Activated naive CD8-positive, alpha-beta T cell treated with anti-CD3 and anti-CD28 coated beads for 36 hours (primary cell): ENCODE results near the gene ZNF616. TPM values are rescaled to one million over a fixed set of nuclear protein-coding genes. Genes with fewer than 3 reads are reported as not detected.

ENCODE experiments used
- DNase-seq: peaks from one replicate; pipeline ENCODE4 v3.0.0; 2021
- H3K27ac Mint-ChIP-seq: one replicate; pipeline ENCODE4 v1.8.0; 2022; ENCODE audit warnings: mild to moderate bottlenecking, moderate library complexity, mixed read lengths
- H3K27me3 Mint-ChIP-seq: one replicate; pipeline ENCODE4 v1.8.0; 2022; ENCODE audit warnings: mild to moderate bottlenecking, mixed read lengths
- H3K36me3 Mint-ChIP-seq: one replicate; pipeline ENCODE4 v1.8.0; 2021; ENCODE audit warnings: mild to moderate bottlenecking, mixed read lengths
- H3K4me1 Mint-ChIP-seq: one replicate; pipeline ENCODE4 v1.8.0; 2021; ENCODE audit warnings: mixed read lengths
- H3K4me3 Mint-ChIP-seq: one replicate; pipeline ENCODE4 v1.8.0; 2022; ENCODE audit warnings: mild to moderate bottlenecking, moderate library complexity, mixed read lengths
- H3K9me3 Mint-ChIP-seq: one replicate; pipeline ENCODE4 v1.8.0; 2022; ENCODE audit warnings: mixed read lengths
- total RNA-seq, 2 experiments: library from RNA; stranded (reverse); gene quantifications; one replicate each; pipeline ENCODE4 v1.2.3, GENCODE V29; 2021

The ZNF616 gene
- 1 to 10 TPM; 9.0 to 9.5 TPM for total RNA-seq

DNA sequence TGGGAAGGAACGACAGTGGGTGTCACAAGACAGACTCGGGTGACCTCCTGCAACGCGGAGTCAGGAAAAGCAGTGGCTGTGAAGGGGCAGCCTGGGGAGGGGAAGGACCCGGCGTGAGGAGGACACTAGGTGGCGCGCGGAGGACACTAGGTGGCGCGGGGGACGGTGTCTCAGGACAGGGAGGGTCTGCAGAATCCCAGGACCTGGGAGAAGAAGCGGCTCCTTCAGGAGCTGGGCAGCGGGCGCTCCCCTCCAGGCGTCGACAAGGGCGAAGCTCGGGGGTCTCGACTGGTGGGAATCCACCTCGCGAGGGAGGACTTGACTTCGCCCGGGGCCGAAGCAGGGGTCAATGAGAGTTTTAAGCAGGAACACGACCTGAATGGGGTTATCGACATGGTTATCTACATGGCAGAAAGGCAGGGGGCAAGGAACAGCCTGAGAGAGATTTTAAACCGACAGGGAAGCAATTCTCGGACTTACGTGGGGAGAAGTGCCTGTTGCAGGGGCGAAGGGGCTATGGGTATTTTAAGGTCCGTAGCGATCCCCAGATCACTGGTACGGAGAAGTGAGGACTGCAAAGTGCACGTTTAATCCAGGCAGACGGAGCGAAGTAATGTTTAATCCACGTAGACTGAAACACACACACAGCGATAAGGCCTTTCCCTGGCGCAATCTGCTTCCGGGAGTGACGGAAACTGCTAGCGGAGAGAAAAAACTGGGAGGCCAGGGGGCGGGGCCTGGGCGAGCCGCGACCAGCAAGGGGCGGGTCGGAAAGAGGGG is at the start of gene ZNF616:
TSS of gene ZNF616 (minus strand) at position 687 of the 780 bp plus-strand sequence. CDS start 9,426 bp downstream, outside the sequence.
- Mint-ChIP-seq H3K27me3 (no peaks in the 10 kb centered on the region), H3K9me3 (peaks cover 22% of the 10 kb centered on the region), H3K4me3 (peak within 1 kb of the TSS; percentile 95), H3K36me3 (peaks cover 53% of the 10 kb centered on the region), H3K27ac (peak within 1 kb of the TSS; percentile 90), H3K4me1 (peaks cover 29% of the 10 kb centered on the region)
- peak; percentile 97 for DNase-seq

DNA sequence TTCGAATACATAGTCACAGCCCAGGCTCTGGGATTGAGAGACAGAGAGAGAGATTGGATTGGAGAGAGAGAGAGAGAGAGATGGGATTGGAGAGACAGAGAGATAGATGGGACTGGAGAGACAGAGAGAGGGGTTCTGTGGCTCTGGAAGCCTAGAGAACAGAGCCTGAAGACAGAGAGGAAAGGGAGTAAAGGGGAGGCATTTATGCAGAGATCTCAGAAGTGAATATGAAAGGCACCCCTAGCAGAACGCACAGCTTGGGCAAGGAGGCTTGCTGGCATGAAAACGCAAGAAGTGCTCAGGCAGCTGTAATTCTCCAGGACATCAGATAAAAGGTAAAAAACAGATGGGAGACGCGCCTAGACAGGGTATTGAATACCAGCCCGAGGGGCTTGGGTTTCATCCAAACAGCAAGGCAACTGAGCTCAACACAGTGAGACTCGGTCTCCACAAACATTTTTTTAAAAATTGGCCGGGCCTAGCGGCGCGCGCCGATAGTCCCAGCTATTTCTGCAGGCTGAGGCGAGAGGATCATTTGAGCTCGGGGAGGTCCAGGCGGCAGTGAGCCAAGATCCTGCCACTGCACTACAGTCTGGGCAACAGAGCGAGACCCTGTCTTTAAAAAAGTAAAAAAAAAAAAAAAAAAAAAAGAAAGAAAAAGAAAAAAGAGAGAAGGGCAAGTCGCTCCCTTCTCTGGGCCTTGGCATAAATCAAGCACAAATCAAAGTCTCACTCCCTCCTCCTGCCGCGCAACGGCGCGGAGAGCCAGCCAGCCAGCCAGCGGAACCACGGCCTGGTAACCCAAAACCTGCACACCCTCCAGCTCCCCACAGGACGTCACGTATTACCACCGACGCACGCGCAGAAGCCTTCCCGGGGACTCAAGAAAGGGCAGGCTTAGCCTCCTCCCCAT is 49.3 kb upstream of the ZNF616 start:
- H3K27ac Mint-ChIP-seq, result peak overlapping the region; percentile 99
- no peaks in the 10 kb centered on the region for H3K27me3 Mint-ChIP-seq
- peaks cover 28% of the 10 kb centered on the region for H3K4me1 Mint-ChIP-seq
- no peaks in the 10 kb centered on the region for H3K9me3 Mint-ChIP-seq
- H3K36me3 Mint-ChIP-seq, result peaks cover 26% of the 10 kb centered on the region
- peak overlapping the region; percentile 97 for H3K4me3 Mint-ChIP-seq
- DNase-seq, result peak; percentile 96

- H3K9me3 Mint-ChIP-seq, result no peaks in the 10 kb centered on the region
- DNase-seq, result no peak
- H3K27me3 Mint-ChIP-seq, result no peaks in the 10 kb centered on the region
- peaks cover 18% of the 10 kb centered on the region for H3K36me3 Mint-ChIP-seq
- no peak overlapping the region for H3K4me3 Mint-ChIP-seq
- peaks cover 19% of the 10 kb centered on the region for H3K4me1 Mint-ChIP-seq
- no peak overlapping the region for H3K27ac Mint-ChIP-seq
Measured at GRCh38 chr19:52187407-52187806, 47.7 kb upstream of the ZNF616 start.

GRCh38 chr19:52176574-52176973 is 36.8 kb upstream of the ZNF616 start:
- Mint-ChIP-seq H3K4me1 (peaks cover 9% of the 10 kb centered on the region), H3K9me3 (peaks cover 6% of the 10 kb centered on the region), H3K36me3 (peaks cover 1% of the 10 kb centered on the region), H3K27me3 (no peaks in the 10 kb centered on the region), H3K27ac (no peak overlapping the region), H3K4me3 (no peak overlapping the region)
- no peak for DNase-seq

DNA sequence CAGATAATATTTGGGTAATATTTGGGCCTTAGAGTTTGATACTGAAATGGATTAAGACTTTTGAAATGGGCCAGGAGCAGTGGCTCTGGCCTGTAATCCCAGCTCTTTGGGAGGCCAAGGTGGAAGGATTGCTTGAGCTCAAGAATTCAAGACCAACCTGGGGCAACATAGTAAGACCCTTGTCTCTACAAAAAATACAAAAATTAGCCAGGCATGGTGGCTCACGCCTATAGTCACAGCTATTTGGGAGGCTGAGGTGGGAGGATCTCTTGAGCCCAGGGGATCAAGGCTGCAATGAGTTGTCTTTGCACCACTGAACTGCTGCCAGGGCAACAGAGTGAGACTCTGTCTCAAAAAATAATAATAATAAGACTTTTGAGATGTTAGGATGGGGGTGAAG is 32.6 kb upstream of the ZNF616 start:
- Mint-ChIP-seq H3K36me3 (peaks cover 29% of the 10 kb centered on the region), H3K9me3 (peaks cover 7% of the 10 kb centered on the region), H3K4me1 (peaks cover 20% of the 10 kb centered on the region), H3K27ac (peak overlapping the region; percentile 51), H3K27me3 (no peaks in the 10 kb centered on the region), H3K4me3 (peak overlapping the region; percentile 87)
- no peak for DNase-seq

DNA sequence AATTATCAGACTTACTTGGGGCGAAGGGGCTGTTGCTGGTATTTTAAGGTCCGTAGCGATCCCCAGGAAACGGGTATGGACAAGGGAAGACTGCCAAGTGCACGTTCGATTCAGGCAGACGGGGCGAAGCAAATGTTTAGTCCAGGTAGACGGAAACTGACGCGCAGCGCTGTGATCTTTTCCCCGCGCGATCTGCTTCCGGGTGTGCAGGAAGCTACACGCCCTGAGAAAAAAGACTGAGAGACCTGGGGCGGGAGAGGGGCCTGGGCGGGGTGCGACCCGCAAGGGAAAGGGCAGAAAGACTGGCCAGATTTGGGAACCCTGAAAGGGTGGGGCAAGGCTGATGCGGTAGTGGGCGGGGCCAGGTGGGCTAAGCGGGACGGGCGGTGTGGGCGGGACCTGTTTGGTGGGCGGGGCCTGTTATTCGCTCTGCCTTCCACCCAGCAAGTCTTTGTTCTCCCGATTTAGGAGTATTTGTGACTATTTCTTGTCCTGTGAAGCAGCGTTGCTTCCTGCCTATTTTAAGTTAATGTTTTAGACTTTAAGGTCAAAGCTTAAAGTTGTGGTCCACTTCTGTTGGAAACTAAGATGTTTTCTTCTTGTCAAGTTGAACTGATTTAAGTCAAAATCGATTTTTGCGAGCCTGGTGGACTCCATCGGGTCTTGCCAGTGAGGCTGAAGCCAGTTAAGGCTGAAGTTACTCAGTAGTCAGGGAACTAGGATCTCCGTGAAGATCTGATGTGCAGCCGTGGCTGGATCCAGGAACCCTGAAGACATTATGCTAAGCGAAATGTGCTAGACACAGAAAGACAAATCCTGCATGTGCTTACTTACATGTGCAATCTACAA is 31.8 kb upstream of the ZNF616 start, which contains the start of gene ZNF836:
TSS of gene ZNF836 (minus strand) at position 301 of the 849 bp plus-strand sequence. CDS start 3,549 bp downstream, outside the sequence.
- peaks cover 20% of the 10 kb centered on the region for H3K4me1 Mint-ChIP-seq
- H3K27me3 Mint-ChIP-seq, result no peaks in the 10 kb centered on the region
- peak within 1 kb of the TSS; percentile 87 for H3K4me3 Mint-ChIP-seq
- peaks cover 7% of the 10 kb centered on the region for H3K9me3 Mint-ChIP-seq
- H3K36me3 Mint-ChIP-seq, result peaks cover 35% of the 10 kb centered on the region
- peak within 1 kb of the TSS; percentile 89 for H3K27ac Mint-ChIP-seq
- DNase-seq, result peak; percentile 87

- peaks cover 20% of the 10 kb centered on the region for H3K4me1 Mint-ChIP-seq
- peak; percentile 10 for DNase-seq
Measured at GRCh38 chr19:52170863-52171320, 31.2 kb upstream of the ZNF616 start.

DNA sequence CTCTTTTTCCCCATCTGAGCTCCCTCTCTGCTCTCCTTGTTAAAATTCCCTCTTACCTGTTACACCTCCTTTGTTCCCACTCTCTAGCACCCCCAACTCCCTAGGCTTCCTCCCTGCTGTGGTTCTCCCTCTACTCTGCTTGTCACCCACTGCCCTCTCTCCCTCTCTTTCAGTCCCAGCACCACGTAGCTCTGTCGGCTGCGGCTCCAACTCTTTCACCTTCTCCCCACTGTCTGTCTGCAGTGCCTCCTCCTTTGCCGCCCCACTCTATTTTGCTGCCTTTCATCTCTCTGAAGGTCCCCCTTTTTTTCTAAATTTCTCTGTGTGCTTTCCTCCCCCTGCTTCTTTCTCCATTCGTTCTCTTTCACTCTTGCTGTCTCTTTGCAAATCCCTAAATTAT is 30.6 kb upstream of the ZNF616 start:
- H3K36me3 Mint-ChIP-seq, result peaks cover 39% of the 10 kb centered on the region

More at GRCh38 chr19:52170863-52171320, 31.2 kb upstream of the ZNF616 start:
- H3K36me3 Mint-ChIP-seq, result peaks cover 35% of the 10 kb centered on the region
- peaks cover 7% of the 10 kb centered on the region for H3K9me3 Mint-ChIP-seq
- H3K4me3 Mint-ChIP-seq, result peak overlapping the region; percentile 87
- H3K27me3 Mint-ChIP-seq, result no peaks in the 10 kb centered on the region
- peak overlapping the region; percentile 89 for H3K27ac Mint-ChIP-seq

GRCh38 chr19:52155596-52156359 is 16.0 kb upstream of the ZNF616 start:
- H3K27me3 Mint-ChIP-seq, result no peaks in the 10 kb centered on the region
- H3K9me3 Mint-ChIP-seq, result peaks cover 62% of the 10 kb centered on the region
- no peak overlapping the region for H3K4me3 Mint-ChIP-seq
- no peaks in the 10 kb centered on the region for H3K4me1 Mint-ChIP-seq
- H3K36me3 Mint-ChIP-seq, result peaks cover 88% of the 10 kb centered on the region
- no peak overlapping the region for H3K27ac Mint-ChIP-seq
- DNase-seq, result no peak

More for the DNA sequence above, 30.6 kb upstream of the ZNF616 start:
- peak; percentile 2 for DNase-seq
- Mint-ChIP-seq H3K4me1 (peaks cover 20% of the 10 kb centered on the region), H3K4me3 (peak overlapping the region; percentile 87), H3K27me3 (no peaks in the 10 kb centered on the region), H3K27ac (peak overlapping the region; percentile 89), H3K9me3 (peaks cover 7% of the 10 kb centered on the region)

GRCh38 chr19:52148256-52148655 is 8.5 kb upstream of the ZNF616 start:
- Mint-ChIP-seq H3K36me3 (peaks cover 41% of the 10 kb centered on the region), H3K4me3 (no peak overlapping the region), H3K27me3 (no peaks in the 10 kb centered on the region), H3K27ac (no peak overlapping the region), H3K9me3 (peaks cover 33% of the 10 kb centered on the region), H3K4me1 (no peaks in the 10 kb centered on the region)
- no peak for DNase-seq

- H3K9me3 Mint-ChIP-seq, result peaks cover 20% of the 10 kb centered on the region
- no peak overlapping the region for H3K4me3 Mint-ChIP-seq
- peaks cover 22% of the 10 kb centered on the region for H3K4me1 Mint-ChIP-seq
- no peak overlapping the region for H3K27ac Mint-ChIP-seq
- H3K36me3 Mint-ChIP-seq, result peaks cover 41% of the 10 kb centered on the region
- DNase-seq, result no peak
- H3K27me3 Mint-ChIP-seq, result no peaks in the 10 kb centered on the region
Measured at GRCh38 chr19:52142001-52142595, 2.4 kb upstream of the ZNF616 start.

DNA sequence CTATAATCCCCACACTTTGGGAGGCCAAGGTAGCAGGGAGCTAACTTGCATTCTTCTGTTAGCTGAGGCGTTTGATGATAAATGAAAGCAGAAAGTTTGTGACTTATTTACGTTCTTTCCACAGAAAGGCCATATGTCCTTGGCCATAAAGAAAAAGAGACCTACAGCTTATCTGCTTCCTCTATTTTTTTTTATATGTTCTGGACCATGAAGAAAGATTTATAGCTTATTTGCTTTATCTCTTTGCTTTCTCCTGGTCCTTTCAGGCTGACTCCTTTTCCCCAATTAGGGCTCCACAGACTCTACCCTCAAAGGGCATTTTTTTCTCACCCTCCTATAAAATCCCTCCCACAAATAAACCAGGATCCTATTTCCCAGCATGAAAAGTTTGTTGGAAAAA is 1.5 kb upstream of the ZNF616 start:
- H3K4me3 Mint-ChIP-seq, result no peak overlapping the region
- H3K27ac Mint-ChIP-seq, result no peak overlapping the region
- peaks cover 40% of the 10 kb centered on the region for H3K36me3 Mint-ChIP-seq
- H3K9me3 Mint-ChIP-seq, result peaks cover 20% of the 10 kb centered on the region
- peaks cover 24% of the 10 kb centered on the region for H3K4me1 Mint-ChIP-seq
- no peaks in the 10 kb centered on the region for H3K27me3 Mint-ChIP-seq
- DNase-seq, result no peak

GRCh38 chr19:52140032-52140710 is 433 bp upstream of the ZNF616 start:
- peak overlapping the region; percentile 95 for H3K4me3 Mint-ChIP-seq
- no peaks in the 10 kb centered on the region for H3K27me3 Mint-ChIP-seq
- H3K4me1 Mint-ChIP-seq, result peaks cover 26% of the 10 kb centered on the region
- peak overlapping the region; percentile 73 for H3K27ac Mint-ChIP-seq
- peaks cover 46% of the 10 kb centered on the region for H3K36me3 Mint-ChIP-seq
- no peak for DNase-seq
- H3K9me3 Mint-ChIP-seq, result peaks cover 20% of the 10 kb centered on the region
